Left lobe of liver (tissue), 2 donors: ENCODE data around the gene MZT2A. TPM values are rescaled to one million over a fixed set of nuclear protein-coding genes. Genes with fewer than 3 reads are reported as not detected.
"Not testable (repeated sequence)": the region's sequence is repeated elsewhere in the genome, so short reads cannot be mapped to it uniquely, and the experiment has no call there.

Source experiments
- ATAC-seq: fragments of 200-7000 bp; cut with Tn5 transposase; one replicate; pipeline ENCODE4 v1.9.1; 2020; ENCODE audit warnings: mild to moderate bottlenecking, moderate library complexity
- DNase-seq: peaks from one replicate; pipeline ENCODE4 v3.0.0-alpha.2; 2020; ENCODE audit warnings: low spot score
- total RNA-seq: library from RNA; stranded (reverse); gene quantifications from one replicate; pipeline ENCODE4 v1.2.1, GENCODE V29; 2021
- donor health status: DM: no; HTN: no; CAD: no; lungs with moderate emphysema.
- donor health status: DM: no; HTN: yes; CAD: no.

Gene MZT2A
- total RNA-seq, 1 donor from 2014 or later = 60.2 TPM

DNA sequence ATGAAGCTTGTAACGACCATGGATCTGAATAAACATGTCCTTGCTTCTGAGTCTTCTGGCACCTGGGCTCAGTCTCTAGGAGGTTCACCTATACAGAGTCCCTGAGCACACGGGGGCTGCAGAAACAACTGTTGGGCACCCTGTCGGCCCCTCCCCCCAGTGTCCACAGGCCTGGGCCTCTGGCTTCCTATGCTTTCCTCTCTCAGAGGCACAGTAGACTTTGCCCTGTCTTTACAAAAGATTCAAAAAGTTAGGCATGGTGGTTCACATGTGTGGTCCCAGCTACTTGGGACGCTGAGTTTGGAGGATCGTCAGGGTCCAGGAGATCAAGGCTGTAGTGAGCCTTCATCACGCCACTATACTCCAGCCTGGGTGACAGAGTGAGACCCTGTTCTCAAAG lies 29.3 kb upstream of the MZT2A start:
- DNase-seq, ATAC-seq: not testable (repeated sequence)

DNA sequence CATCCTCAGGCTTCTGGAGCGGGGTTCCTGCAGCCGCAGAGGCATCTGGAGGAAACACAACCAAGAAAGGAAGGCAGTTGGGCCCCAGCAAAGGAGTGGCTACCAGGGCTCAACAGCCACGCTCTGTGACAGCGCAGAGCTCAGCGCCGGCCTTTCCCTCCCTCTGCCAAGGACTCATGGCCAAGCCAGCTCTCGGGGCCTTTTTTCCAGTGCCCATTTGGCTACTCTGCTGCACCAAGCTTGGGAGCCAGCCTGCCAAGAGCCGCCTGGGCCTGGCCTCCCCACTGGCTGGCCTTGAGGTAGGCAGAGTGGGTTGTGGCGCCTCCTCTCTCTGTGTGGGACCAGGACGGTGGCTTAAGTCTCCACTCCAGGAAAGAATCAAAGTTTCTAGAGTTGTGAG lies 28.3 kb upstream of the MZT2A start:
- ATAC-seq (no peak), DNase-seq (no peak)

DNA sequence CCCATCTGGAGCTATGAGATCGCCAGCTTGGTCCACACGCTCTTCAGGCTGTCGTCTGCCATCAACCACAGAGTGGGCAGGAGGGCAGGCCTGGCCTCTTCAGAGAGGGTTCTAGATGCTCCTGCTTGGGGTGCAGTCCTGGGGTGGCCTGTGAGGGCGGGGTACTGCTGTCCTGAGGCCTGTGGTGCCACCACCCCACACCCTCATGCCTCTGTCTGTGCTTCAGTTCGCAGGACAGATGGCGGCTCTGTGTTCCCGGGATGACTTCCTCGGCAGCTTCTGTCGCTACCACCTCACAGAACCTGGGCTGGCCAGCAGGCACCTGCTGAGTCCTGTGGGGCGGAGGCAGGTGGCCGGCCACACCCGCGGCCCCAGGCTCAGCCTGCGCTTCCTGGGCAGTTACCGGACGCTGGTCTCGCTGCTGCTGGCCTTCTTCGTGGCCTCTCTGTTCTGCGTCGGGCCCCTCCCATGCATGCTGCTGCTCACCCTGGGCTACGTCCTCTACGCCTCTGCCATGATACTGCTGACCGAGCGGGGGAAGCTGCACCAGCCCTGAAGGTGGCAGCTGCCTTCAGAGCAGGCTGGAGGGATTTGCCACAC lies 27.8 kb upstream of the MZT2A start:
- not testable (repeated sequence) for ATAC-seq, DNase-seq

DNA sequence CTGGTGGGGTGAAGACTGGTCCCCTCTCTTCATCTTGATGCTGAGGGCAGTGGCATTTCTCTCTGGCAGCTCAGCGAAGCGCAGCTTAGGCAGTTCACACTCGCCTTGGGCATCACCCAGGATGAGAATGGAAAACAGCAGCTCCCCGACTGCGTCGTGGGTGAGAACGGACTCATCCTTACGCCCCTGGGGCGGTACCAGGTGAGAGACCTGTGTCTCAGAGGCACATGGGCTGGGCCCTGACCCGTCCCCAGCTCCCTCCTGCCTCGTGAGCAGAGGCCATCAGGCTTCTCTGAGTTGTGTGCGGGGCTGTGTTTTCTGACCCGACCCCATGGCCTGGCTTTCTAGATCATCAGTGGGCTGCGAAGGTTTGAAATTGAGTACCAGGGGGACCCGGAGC lies 27.3 kb upstream of the MZT2A start:
- no peak for DNase-seq
- no peak for ATAC-seq

DNA sequence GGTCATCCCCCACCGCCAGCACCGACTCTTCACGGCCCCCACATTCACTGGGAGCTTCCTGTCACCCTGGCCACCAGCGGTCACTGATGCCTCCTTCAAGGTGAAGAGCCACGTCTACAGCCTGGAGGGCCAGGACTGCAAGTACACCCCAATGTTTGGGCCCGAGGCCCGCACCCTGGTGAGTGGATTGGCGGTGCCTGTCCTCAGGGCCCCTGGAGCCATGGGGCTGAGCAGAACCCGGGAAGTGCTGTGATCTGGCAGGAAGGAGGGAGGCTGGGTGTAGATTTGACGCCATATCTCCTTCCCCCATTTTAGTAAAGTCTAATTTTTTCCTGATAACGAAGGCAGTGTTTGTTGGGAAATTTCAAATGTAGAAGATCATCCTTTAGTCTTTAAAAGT lies 26.3 kb upstream of the MZT2A start:
- not testable (repeated sequence) for ATAC-seq, DNase-seq

DNA sequence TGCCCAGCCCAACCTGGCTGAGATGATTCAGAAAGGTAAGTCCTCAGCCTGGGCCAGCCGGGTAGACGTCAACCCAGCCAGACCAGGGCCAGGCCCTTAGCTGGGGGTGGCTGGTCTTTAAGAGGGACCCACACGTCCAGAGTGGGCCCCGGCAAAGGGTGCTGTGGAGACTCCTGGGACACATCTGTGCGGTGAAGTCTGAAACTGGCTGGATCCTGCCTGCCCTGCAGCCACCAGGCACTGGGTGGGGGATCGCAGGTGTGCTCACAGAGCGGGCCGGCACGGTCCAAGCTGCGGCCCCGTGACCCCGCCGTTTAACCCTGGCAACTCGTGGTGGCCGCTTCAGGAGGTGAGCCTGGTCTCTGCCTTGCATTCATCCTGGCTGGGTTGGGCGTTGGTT lies 25.7 kb upstream of the MZT2A start:
- not testable (repeated sequence) for ATAC-seq

DNA sequence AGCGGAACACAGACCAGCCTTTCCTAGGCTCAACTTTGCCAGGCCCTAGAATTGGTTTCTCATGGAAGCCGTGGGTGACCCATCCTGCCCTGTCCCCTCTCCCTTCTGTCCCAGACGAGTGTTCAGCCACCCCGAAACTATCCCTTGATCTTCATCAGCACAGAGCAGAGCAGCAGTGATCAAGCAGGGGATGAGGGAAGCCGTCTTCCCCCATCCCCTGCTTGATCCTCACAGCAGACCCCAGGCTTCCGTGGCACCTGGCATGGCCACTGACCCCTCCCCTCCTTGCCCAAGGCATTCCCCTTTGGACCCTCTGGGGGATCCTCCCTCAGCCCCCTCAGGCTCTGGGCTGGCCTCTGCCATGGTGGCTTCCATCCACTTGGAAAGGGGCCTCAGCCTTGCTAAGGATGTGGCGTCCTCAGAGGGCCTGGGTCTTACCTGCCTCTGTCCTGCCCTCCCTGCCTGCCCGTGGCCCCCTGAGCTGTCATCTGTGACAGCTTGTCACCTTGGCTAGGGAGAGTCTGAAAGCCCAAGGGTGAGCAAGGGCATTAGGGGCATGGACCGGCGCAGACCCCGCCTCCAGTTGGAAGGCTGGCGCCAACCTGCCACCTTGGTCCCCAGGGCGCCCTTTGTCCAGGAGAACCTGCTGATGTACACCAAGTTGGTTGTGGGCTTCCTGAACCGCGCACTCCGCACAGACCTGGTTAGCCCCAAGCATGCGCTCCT lies 25.1 kb upstream of the MZT2A start:
- ATAC-seq = no peak
- DNase-seq = no peak

More for the DNA sequence above, 25.7 kb upstream of the MZT2A start:
- not testable (repeated sequence) for DNase-seq

DNA sequence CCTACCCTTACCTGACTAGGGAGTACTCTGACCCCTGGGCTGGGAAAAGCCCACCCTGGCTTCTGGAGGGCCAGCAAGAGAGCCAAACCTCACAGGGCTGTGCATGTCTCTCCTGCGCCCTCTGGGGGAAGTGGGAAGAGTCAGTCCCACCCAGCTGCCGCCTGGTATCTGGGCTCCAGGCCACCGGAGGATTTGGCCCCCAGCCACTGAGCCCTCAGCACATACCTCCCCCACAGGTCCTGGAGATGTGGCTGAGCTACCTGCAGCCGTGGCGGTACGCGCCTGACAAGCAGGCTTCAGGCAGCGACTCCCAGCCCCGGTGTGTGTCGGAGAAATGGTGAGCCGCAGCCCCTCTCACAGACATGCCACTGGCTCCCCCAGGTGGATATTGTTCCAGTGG lies 24.4 kb upstream of the MZT2A start:
- ATAC-seq = peak; percentile 27
- DNase-seq = not testable (repeated sequence)

DNA sequence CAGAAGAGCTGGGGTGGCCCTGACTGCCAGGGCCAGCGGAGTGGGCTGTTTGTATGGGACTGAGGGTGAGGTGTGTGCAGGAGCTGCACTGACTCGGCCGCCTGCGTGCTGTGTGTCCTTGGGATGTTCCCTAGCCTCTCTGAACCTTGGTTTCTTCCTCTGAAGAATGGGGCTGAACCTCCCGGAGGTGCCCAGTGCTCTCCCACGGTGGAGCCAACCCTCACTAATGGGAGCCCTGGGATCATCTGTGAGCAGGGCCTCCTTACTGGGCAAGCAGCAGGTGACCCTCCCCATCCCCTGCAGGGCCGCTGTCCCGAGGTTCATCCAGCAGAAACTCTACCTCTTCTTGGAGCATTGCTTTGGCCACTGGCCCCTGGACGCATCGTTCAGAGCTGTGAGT lies 23.8 kb upstream of the MZT2A start:
- no peak for ATAC-seq
- no peak for DNase-seq

DNA sequence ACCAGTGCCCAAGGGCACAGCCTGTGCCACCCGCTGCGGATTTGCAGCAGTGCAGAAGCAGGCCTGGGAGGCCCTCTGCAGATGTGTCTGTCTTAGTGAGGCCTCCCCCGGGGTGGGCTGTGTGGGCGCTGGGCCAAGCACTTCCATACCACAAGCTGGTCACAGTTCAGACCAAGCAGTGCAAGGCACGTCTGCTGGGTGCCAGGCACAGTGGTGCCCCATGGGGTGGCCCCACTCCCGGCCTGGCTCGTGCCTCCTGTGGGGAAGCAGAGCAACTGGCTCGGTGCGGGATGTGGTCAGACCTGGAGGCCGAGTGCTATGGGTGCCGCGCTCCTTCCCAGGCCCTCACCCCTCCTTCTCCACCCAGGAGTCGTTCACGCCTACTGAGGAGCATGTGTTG lies 23.0 kb upstream of the MZT2A start:
- not testable (repeated sequence) for DNase-seq, ATAC-seq

DNA sequence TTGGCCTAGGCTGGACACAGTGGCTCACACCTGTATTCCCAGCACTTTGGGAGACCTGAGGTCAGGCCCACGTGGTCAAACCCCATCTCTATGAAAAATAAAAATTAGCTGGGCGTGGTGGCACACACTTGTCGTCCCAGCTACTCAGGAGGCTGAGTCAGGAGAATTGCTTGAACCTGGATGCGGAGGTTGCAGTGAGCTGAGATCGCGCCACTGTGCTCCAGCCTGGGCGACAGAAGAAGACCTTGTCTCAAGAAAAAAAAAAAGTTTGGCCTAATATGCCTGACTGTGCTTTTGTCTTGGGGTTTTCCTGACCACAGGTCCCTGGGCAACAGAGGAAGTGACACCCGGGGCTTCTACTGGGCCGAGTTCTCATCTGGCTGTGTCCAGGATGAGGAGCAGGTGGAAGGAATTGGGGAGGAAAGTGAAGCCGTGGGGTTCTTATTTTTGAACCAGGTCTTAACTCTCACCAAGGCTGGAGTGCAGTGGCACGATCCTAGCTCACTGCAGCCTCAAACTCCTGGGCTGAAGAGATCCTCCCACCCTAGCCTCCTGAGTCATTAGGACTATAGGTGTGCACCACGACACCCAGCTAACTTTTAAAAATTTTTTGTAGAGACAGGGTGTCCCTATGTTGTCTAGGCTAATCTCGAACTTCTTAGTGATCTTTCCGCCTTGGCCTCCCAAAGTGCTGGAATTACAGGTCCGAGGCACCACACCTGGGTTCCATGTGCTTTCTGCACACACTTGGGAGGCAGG lies 22.4 kb upstream of the MZT2A start:
- DNase-seq, ATAC-seq: not testable (repeated sequence)

DNA sequence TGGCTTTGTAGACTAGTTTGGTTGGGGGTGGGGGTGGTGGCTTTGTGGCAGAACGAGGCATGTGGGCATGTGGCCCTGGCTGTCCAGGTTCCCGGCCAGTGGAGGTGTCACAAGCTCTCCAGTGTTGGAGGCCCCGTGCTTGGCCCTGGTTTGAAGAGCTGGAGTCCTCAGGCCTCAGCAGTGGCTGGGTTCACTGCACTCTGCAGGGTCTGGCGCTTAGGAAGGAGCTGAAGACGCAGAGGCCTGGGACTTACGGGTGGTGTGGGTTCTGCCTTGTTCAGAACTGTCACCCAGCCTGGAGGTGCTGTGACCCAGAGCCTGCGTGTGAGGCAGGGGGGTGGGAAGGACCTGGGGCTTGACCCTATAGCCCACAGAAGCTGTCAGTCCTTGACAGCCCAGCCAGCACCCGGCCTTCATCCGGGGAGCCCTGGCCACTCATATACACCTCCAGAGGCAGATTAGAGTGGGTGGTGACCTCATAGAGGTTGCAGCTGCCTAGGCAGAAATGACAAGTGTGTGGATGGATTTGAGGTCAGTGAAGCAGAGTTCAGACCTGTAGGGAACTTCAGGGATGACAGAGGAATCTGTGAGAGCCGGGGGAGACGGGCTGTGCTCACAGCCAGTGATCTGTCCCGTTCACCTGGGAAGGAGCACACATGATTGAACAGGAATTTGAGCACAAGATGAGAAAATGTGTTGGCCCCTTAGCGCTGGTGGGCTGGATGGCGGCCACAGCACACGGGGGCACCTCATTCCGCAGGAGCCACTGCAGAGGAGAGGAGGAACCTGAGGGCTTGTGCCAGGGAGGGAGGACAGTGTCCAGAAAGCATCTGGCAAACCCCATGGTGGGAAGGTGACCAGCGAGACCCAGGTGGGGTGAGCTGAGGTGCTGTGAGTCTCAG lies 20.0 kb upstream of the MZT2A start:
- ATAC-seq, DNase-seq: not testable (repeated sequence)

DNA sequence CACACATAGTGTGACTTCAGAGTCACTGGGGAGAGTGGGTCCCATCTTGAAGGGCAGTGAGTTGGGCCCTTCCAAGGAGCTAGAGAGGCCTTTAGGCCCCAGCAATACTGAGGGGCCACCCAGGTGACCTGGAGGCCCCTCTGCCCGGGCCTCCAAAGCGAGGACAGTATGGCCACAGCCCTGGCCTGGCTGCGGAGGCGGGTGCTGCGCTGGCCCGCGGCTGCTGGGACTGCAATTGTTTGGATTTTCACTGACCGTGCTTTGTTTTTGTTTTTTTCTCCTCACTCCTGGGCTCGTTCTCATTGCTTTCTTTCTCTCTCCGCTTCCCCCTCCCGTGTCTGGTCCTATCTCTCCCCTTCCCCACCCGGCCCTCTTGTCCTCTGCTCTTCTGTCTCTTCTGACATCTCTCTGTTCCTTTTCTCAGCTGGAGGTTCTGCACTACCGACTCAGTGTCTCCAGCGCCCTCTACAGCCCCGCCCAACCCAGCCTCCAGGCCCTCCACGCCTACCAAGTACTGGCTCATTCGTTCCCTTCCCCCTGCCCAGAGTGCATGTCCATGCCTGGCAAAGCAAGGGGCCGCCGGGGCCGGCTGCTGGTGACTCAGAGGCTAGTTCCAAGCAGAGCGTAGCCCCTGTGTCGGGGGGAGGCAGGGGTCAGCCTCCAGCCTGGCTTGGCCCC lies 19.2 kb upstream of the MZT2A start:
- ATAC-seq, DNase-seq: not testable (repeated sequence)

DNA sequence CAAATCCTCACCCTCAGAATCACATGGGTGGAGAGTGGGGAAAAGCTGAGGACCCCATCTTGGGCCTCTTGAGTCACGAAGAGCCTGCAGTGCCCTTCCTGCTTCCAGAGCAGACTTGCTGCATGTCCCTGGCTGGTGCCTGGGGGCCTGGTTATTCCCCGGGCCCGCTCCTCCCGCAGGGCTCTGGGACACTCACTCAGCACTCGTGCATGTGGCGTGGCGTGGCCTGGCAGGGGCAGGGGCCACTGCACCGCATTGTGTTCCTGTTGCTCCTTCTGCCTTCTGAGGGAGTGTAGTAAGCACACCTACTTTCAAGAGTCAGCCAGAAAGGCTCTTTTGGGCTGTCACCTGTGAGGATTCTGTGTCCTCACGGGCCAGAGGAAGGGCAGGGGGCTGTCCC lies 17.4 kb upstream of the MZT2A start:
- DNase-seq (no peak), ATAC-seq (no peak)

DNA sequence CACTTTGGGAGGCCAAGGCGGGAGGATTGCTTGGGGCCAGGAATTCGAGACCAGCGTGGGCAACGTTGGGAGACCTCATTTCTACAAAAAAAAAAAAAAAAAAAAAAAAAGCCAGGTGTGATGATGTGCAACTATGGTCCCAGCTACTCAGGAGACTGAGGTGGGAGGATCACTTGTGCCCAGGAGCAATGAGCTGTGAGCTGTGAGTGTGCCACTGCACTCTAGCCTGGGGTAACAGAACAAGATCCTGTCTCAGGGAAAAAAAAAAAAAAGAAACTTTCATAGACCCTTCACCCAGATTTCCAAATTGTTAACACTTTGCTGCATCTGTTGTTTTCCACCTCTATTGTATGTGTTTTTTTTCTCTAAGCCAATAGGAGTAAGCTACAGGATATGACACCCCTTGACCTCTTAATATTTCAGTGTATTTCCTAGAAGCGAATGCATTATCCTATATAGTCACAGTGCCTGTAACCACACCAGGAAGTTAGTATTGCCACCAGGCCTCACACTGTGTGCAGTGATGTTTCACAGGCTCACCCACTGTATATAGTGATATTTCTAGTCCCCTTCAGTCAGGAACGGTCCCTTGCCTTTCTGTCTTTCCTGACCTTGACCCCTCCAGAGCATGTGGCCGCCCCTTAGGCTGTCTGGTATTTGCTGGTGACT lies 12.0 kb upstream of the MZT2A start:
- DNase-seq, ATAC-seq: not testable (repeated sequence)

DNA sequence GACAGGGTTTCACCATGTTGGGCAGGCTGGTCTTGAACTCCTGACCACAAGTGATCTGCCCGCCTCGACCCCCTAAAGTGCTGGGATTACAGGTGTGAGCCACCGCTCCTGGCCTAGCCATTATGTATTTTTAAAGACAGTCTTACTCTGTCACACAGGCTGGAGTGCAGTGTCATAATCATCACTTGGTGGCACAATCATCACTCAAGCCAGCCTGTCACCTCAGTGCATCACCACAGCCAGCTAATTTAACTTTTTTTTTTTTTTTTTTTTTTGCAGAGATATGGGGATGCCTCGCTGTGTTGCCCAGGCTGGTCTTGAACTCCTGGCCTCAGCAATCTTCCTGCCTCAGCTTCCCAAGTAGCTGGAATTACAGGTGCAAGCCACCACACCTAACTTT lies 11.4 kb upstream of the MZT2A start:
- ATAC-seq, DNase-seq: not testable (repeated sequence)

DNA sequence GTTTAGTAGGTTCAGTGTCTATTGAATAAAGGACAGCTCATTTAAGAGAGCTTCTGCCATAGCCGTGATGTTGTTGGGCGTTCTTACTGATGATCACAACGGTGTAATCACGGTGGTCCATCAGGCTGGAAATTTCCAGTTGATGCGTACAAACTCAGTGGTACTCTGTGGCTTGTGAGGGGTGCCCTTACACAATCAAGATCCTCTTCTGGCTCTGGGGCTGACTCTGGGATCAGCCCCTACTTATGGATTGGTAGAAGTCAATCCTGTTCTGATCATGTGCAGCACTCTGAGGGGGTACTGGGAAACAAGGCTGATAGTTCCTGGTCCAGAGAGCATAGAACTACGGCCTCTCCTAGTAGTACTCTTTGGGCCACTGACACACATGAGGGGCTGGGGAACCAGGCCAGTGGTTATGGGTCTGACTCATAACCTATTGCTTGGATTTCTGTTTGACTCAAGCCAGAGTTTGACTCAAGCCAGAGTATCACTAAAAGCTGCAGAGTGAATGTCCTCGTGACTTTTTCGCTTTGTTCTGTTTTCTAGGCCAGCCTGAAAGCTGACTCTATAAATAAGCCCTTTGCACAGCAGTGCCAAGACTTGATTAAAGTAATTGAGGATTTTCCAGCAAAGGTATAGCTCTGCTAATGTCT lies 6.2 kb upstream of the MZT2A start:
- not testable (repeated sequence) for DNase-seq, ATAC-seq

DNA sequence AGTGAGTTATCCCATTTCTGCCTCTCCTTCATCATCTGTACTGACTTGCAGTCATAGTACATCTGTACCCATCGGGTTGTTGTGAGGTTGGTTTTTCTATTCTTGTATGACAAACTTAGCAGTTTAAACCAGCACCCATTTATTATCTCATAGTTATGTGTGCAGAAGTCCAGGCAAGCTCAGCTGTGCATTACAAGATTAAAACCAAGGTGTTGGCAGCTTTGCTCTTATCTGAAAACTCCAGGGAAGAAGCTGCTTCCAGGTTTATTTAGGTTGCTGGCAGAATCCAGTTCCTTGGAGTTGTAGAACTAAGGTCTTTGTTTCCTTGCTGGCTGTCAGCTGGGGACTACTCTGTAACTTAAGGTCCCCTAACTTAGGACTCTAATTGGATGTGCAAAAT lies 3.3 kb upstream of the MZT2A start:
- ATAC-seq, DNase-seq: not testable (repeated sequence)
